Neural progenitor cell (in vitro differentiated cells): ENCODE results near the gene BRD3OS. TPM values are rescaled to one million over a fixed set of nuclear protein-coding genes. Genes with fewer than 3 reads are reported as not detected.
A peak's percentile ranks its signal among the peaks of the same experiment; 100 is the strongest.

Experiments
- DNase-seq: peaks from one replicate; pipeline ENCODE4 v3.0.0-alpha.2; 2016; ENCODE audit warnings: low spot score
- H2AFZ ChIP-seq: fragments of 200-600 bp; sonication (generic); replicated peaks from 2 replicates; pipeline ENCODE4 v1.6.1; 2016; ENCODE audit warnings: antibody characterized with exemption
- H3F3A ChIP-seq: fragments of 200-600 bp; sonication (generic); 2 replicates; pipeline ENCODE4 v1.6.1; 2016; ENCODE audit warnings: antibody characterized with exemption, low read depth
- H3K27ac ChIP-seq: fragments of 200-600 bp; sonication (generic); 2 replicates; pipeline ENCODE4 v1.5.1; 2016; ENCODE audit warnings: mild to moderate bottlenecking
- H3K27me3 ChIP-seq: fragments of 200-600 bp; sonication (generic); 2 replicates; pipeline ENCODE4 v1.6.1; 2016; ENCODE audit warnings: mild to moderate bottlenecking, moderate library complexity
- H3K36me3 ChIP-seq: fragments of 200-600 bp; sonication (generic); 2 replicates; pipeline ENCODE4 v1.5.1; 2016
- H3K4me1 ChIP-seq: fragments of 200-600 bp; sonication (generic); 2 replicates; pipeline ENCODE4 v1.6.1; 2016; ENCODE audit warnings: mixed run types
- H3K4me2 ChIP-seq: fragments of 200-600 bp; sonication (generic); 2 replicates; pipeline ENCODE4 v1.6.1; 2016
- H3K4me3 ChIP-seq: fragments of 200-600 bp; sonication (generic); 2 replicates; pipeline ENCODE4 v1.5.1; 2016
- H3K79me2 ChIP-seq: fragments of 200-600 bp; sonication (generic); 2 replicates; pipeline ENCODE4 v1.6.1; 2016; ENCODE audit warnings: low read depth
- H3K9ac ChIP-seq: fragments of 200-600 bp; sonication (generic); 2 replicates; pipeline ENCODE4 v1.6.1; 2016
- H3K9me3 ChIP-seq: fragments of 200-600 bp; sonication (generic); 2 replicates; pipeline ENCODE4 v1.5.1; 2016; ENCODE audit warnings: low read depth
- H4K20me1 ChIP-seq: fragments of 200-600 bp; sonication (generic); 2 replicates; pipeline ENCODE4 v1.6.1; 2016; ENCODE audit warnings: low read depth
- H3K27ac Mint-ChIP-seq: 3 replicates; pipeline ENCODE4 v1.8.0; 2021; ENCODE audit warnings: mixed read lengths
- H3K27me3 Mint-ChIP-seq: 2 replicates; pipeline ENCODE4 v1.8.0; 2022; ENCODE audit warnings: low read depth, mild to moderate bottlenecking, inconsistent platforms, moderate library complexity, mixed read lengths; ENCODE audit not compliant: insufficient read depth
- H3K36me3 Mint-ChIP-seq: 3 replicates; pipeline ENCODE4 v1.8.0; 2021; ENCODE audit warnings: mixed read lengths
- H3K4me1 Mint-ChIP-seq: 3 replicates; pipeline ENCODE4 v1.8.0; 2021; ENCODE audit warnings: mixed read lengths
- H3K4me3 Mint-ChIP-seq: 3 replicates; pipeline ENCODE4 v1.8.0; 2021; ENCODE audit warnings: mild to moderate bottlenecking, moderate library complexity, mixed read lengths
- H3K9me3 Mint-ChIP-seq: 3 replicates; pipeline ENCODE4 v1.8.0; 2020; ENCODE audit warnings: mixed read lengths
- CTCF ChIP-seq: fragments of 200-600 bp; sonication (generic); IDR thresholded peaks from 2 replicates; pipeline ENCODE4 v1.5.1; 2017; ENCODE audit warnings: antibody characterized with exemption, mild to moderate bottlenecking
- EZH2 ChIP-seq: fragments of 200-600 bp; sonication (generic); IDR thresholded peaks from 2 replicates; pipeline ENCODE4 v1.6.1; 2017; ENCODE audit warnings: antibody characterized with exemption, mild to moderate bottlenecking, moderate library complexity
- EZH2phosphoT487 ChIP-seq: fragments of 200-600 bp; sonication (generic); IDR thresholded peaks from 2 replicates; pipeline ENCODE4 v1.6.1; 2017; ENCODE audit warnings: antibody characterized with exemption
- total RNA-seq: library from RNA; depleted of rRNA; stranded (reverse); fragments of >200 nt; gene quantifications from 2 replicates; pipeline ENCODE4 v1.2.3, GENCODE V29; 2015; ENCODE audit warnings: low replicate concordance

Gene BRD3OS
- total RNA-seq, 1 donor from 2014 or later: 19.0 TPM

GRCh38 chr9:134030821-134031470 is 5.7 kb downstream of the BRD3OS start:
- no peak overlapping the region for H3K4me2 ChIP-seq

GRCh38 chr9:134031783-134032182 is 6.5 kb downstream of the BRD3OS start:
- Histone ChIP-seq H3K9ac (no peak overlapping the region), H3F3A (peaks cover 15% of the 10 kb centered on the region), H3K27me3 (no peaks in the 10 kb centered on the region), H2AFZ (no peak overlapping the region), H3K36me3 (peaks cover 1% of the 10 kb centered on the region), H3K79me2 (no peaks in the 10 kb centered on the region), H3K4me3 (no peak overlapping the region), H3K27ac (no peak overlapping the region), H3K4me2 (no peak overlapping the region), H3K9me3 (no peaks in the 10 kb centered on the region), H4K20me1 (peaks cover 23% of the 10 kb centered on the region), H3K4me1 (peaks cover 2% of the 10 kb centered on the region)
- Mint-ChIP-seq H3K9me3 (no peaks in the 10 kb centered on the region), H3K27ac (no peak overlapping the region), H3K4me1 (peaks cover 3% of the 10 kb centered on the region), H3K4me3 (no peak overlapping the region), H3K36me3 (peaks cover 24% of the 10 kb centered on the region), H3K27me3 (peaks cover 4% of the 10 kb centered on the region)
- TF ChIP-seq EZH2: no peak
- TF ChIP-seq EZH2phosphoT487: no peak
- TF ChIP-seq CTCF: no peak
- DNase-seq: no peak

More at GRCh38 chr9:134030821-134031470, 5.7 kb downstream of the BRD3OS start:
- no peak for TF ChIP-seq EZH2phosphoT487
- TF ChIP-seq CTCF: no peak
- no peak for TF ChIP-seq EZH2
- Histone ChIP-seq H3K27ac (peak overlapping the region; percentile 11), H2AFZ (no peak overlapping the region), H3K9ac (no peak overlapping the region), H3K4me1 (peaks cover 10% of the 10 kb centered on the region), H4K20me1 (peaks cover 31% of the 10 kb centered on the region), H3F3A (peaks cover 24% of the 10 kb centered on the region), H3K27me3 (no peaks in the 10 kb centered on the region), H3K9me3 (no peaks in the 10 kb centered on the region), H3K4me3 (no peak overlapping the region), H3K79me2 (peaks cover 3% of the 10 kb centered on the region), H3K36me3 (no peaks in the 10 kb centered on the region)
- H3K27me3 Mint-ChIP-seq: peaks cover 2% of the 10 kb centered on the region
- H3K27ac Mint-ChIP-seq: no peak overlapping the region
- no peak for DNase-seq
- H3K4me1 Mint-ChIP-seq: peaks cover 11% of the 10 kb centered on the region
- H3K4me3 Mint-ChIP-seq: no peak overlapping the region
- H3K36me3 Mint-ChIP-seq: peaks cover 20% of the 10 kb centered on the region
- H3K9me3 Mint-ChIP-seq: no peaks in the 10 kb centered on the region

- peaks cover 4% of the 10 kb centered on the region for H3K27me3 Mint-ChIP-seq
- H3K4me3 ChIP-seq: no peak overlapping the region
- H3K9me3 ChIP-seq: no peaks in the 10 kb centered on the region
- H3K36me3 Mint-ChIP-seq: peaks cover 21% of the 10 kb centered on the region
- no peaks in the 10 kb centered on the region for H3K79me2 ChIP-seq
- TF ChIP-seq EZH2 (no peak), CTCF (no peak), EZH2phosphoT487 (no peak)
- H3K36me3 ChIP-seq: peaks cover 4% of the 10 kb centered on the region
- H3K4me1 ChIP-seq: no peaks in the 10 kb centered on the region
- H3F3A ChIP-seq: peaks cover 13% of the 10 kb centered on the region
- no peak overlapping the region for H3K9ac ChIP-seq
- no peaks in the 10 kb centered on the region for H3K4me1 Mint-ChIP-seq
- no peak overlapping the region for H3K27ac ChIP-seq
- H3K4me3 Mint-ChIP-seq: no peak overlapping the region
- no peak for DNase-seq
- H2AFZ ChIP-seq: no peak overlapping the region
- peaks cover 1% of the 10 kb centered on the region for H3K9me3 Mint-ChIP-seq
- H4K20me1 ChIP-seq: peaks cover 18% of the 10 kb centered on the region
- H3K27ac Mint-ChIP-seq: no peak overlapping the region
- no peak overlapping the region for H3K4me2 ChIP-seq
- no peaks in the 10 kb centered on the region for H3K27me3 ChIP-seq
Measured at GRCh38 chr9:134032456-134033222, 7.4 kb downstream of the BRD3OS start.
